PFSK-1 (cell line): ENCODE measurements around the gene SYTL3.

Experiments
- FOXP2 ChIP-seq: optimal IDR thresholded peaks from 2 replicates; pipeline ENCODE3; 2011; ENCODE audit warnings: borderline replicate concordance, control low read depth, inconsistent platforms; ENCODE audit not compliant: insufficient read depth; ENCODE audit errors: extremely low read length, extremely low read depth
- POLR2AphosphoS5 ChIP-seq: IDR thresholded peaks from 2 replicates; pipeline ENCODE4 v1.6.1; 2012; ENCODE audit warnings: low read depth, mild to moderate bottlenecking, control low read depth, low read length, moderate library complexity
- SIN3A ChIP-seq: IDR thresholded peaks from 2 replicates; pipeline ENCODE4 v1.6.1; 2012; ENCODE audit warnings: mild to moderate bottlenecking, low read length, moderate library complexity, borderline replicate concordance; ENCODE audit not compliant: insufficient read depth
- TAF1 ChIP-seq: IDR thresholded peaks from 2 replicates; pipeline ENCODE4 v1.6.1; 2012; ENCODE audit warnings: low read length, control low read depth, borderline replicate concordance; ENCODE audit not compliant: insufficient read depth
- TF ChIP-seq, protein P1 (sequence below), 2 experiments: IDR thresholded peaks; 2 replicates each; pipeline versions ENCODE4 v1.6.1 to v1.8.0; 2011 to 2012; ENCODE audit warnings: low read depth in 2 of 2, low read length in 2 of 2, control low read depth in 1 of 2, inconsistent platforms in 1 of 2, mild to moderate bottlenecking in 1 of 2, moderate library complexity in 1 of 2; ENCODE audit not compliant: insufficient read depth in 1 of 2

SYTL3 gene

DNA sequence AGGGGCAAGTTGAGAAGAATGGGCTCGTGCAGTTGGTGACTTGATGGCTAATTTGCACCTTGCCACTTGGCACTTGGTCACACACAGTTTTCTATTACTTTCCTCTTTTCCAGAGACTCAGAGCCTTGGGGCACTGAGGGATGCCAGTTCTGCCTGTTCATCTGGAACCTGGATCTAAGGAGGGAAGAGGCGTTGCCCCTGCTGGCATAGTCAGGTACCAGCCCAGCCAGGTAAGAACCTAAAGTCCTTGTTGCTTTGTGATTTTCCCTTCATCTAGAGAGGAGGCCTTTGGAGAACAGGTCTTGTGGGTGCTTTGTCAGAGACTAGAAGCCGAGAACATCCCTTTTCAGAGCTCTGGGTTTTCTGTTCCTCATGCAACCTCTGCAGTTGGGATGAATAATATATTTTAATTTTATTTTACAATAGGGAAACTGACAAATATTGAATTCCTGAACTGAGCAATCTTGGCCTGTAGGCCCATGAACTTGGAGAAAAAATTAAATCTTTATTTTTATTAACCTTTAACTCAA is 11.4 kb downstream of the SYTL3 start:
- TF ChIP-seq, protein P1, sequence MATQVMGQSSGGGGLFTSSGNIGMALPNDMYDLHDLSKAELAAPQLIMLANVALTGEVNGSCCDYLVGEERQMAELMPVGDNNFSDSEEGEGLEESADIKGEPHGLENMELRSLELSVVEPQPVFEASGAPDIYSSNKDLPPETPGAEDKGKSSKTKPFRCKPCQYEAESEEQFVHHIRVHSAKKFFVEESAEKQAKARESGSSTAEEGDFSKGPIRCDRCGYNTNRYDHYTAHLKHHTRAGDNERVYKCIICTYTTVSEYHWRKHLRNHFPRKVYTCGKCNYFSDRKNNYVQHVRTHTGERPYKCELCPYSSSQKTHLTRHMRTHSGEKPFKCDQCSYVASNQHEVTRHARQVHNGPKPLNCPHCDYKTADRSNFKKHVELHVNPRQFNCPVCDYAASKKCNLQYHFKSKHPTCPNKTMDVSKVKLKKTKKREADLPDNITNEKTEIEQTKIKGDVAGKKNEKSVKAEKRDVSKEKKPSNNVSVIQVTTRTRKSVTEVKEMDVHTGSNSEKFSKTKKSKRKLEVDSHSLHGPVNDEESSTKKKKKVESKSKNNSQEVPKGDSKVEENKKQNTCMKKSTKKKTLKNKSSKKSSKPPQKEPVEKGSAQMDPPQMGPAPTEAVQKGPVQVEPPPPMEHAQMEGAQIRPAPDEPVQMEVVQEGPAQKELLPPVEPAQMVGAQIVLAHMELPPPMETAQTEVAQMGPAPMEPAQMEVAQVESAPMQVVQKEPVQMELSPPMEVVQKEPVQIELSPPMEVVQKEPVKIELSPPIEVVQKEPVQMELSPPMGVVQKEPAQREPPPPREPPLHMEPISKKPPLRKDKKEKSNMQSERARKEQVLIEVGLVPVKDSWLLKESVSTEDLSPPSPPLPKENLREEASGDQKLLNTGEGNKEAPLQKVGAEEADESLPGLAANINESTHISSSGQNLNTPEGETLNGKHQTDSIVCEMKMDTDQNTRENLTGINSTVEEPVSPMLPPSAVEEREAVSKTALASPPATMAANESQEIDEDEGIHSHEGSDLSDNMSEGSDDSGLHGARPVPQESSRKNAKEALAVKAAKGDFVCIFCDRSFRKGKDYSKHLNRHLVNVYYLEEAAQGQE (IDR thresholded peaks at IDR 0.05; ENCODE audit: insufficient read depth in 1 of 2, low read depth in 2 of 2, low read length in 2 of 2) = no peak

- no peak for TF ChIP-seq SIN3A
- no peak for TF ChIP-seq POLR2AphosphoS5
- TF ChIP-seq FOXP2 = no peak
- TF ChIP-seq TAF1 = no peak
- TF ChIP-seq, protein P1 (IDR thresholded peaks at IDR 0.05; ENCODE audit: insufficient read depth in 1 of 2, low read depth in 2 of 2, low read length in 2 of 2) = no peak
Observed at GRCh38 chr6:158662607-158662953, 12.7 kb downstream of the SYTL3 start.

DNA sequence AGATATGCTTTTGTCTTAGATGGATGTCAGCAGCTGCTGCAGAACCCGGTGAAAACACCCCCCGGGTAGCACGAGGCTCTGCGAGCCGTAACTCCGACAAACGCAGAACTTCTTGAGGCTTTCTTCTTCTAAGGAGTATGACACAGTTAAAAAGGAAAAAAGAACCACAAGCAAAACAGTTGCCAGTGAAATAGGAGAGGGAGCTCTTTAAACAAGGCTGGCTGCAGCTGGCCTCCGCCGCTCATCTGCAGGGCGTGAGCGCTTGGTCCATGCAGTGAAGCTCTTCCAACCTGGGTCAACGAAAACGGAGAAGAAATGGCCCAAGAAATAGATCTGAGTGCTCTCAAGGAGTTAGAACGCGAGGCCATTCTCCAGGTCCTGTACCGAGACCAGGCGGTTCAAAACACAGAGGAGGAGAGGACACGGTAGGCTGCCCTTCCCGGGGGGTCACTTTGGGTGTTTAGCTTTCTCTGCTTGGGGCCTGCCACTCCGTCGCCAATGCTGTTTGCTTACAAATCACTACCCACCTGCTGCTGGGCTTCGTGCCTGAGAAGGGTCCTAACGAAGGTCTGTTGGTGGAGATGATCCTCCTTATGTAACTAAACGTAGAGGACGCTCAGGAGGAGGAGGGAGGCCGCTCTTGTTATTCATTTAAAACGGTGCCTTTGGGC is 13.2 kb downstream of the SYTL3 start:
- no peak for TF ChIP-seq SIN3A
- TF ChIP-seq TAF1 = no peak
- TF ChIP-seq, protein P1 (IDR thresholded peaks at IDR 0.05; ENCODE audit: insufficient read depth in 1 of 2, low read depth in 2 of 2, low read length in 2 of 2) = no peak
- TF ChIP-seq FOXP2 = no peak
- no peak for TF ChIP-seq POLR2AphosphoS5

DNA sequence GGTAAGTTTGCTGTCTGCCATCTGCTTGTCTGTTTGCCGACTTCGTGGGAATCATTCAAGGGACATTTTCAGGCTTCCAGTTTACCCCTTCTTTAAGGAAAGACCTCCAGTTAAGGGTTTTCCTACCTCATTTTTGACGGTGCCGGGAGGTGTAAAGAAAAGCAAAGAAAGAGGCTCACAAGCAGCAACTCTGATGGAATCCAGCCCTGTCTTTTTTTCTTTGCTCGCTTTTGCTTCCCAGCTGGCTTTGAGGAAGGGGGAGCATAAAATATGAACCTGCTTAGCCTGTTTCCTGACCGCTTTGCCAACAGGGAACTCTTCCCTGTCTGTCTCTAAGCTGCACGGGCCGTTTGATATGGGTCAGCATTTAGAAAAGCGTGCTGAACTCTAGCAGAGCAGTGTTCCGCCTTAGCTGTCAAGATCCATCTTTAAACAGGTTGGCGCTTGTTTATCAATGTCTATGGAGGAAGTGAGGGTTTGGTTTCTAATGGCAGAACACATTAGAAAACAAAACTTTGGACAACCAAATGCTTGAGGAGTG is 13.8 kb downstream of the SYTL3 start:
- TF ChIP-seq SIN3A (no peak), TAF1 (no peak), FOXP2 (no peak), POLR2AphosphoS5 (no peak)
- TF ChIP-seq, protein P1 (IDR thresholded peaks at IDR 0.05; ENCODE audit: insufficient read depth in 1 of 2, low read depth in 2 of 2, low read length in 2 of 2) = no peak
